ENCODE results near the gene MGAT2. TPM values are rescaled to one million over a fixed set of nuclear protein-coding genes. Genes with fewer than 3 reads are reported as not detected.
"Not testable (repeated sequence)": the region's sequence is repeated elsewhere in the genome, so short reads cannot be mapped to it uniquely, and the experiment has no call there.

MGAT2 gene
- total and polyA plus RNA-seq, 2 donors from 2014 or later = 11.9 to 31.8 TPM

DNA sequence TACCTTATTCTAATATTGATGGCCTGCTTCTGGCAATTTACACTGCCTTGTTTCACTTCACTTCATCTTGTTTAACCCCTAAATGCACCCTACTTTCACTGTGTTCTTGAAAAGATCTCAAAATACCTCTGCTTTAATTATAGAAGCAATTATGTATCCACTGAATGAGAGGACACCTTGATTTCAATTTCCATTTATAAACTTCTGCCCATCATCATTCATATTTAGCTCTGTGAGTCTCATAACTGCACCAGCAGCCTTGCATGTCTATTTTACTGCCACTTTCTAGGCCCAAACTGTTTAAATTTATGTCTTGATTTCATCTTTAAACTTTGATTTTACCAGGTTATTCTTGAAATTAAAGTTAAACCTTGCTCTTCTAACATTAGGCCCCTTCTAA lies 21.6 kb downstream of the MGAT2 start:
- Histone ChIP-seq H3K9ac (ENCODE audit: low read length in 3 of 3) (no peak overlapping the region), H3K27me3 (ENCODE audit: control insufficient read depth, insufficient read depth, low read length) (no peaks in the 10 kb centered on the region), H3K4me1 (ENCODE audit: control insufficient read depth in 2 of 3, insufficient read depth in 2 of 3, low read depth in 1 of 3, low read length in 3 of 3) (peaks cover 0 to 22% (median 15%) of the 10 kb centered on the region in 3 donors), H3K4me3 (ENCODE audit: low read length in 3 of 3) (no peak overlapping the region), H3K36me3 (ENCODE audit: control insufficient read depth in 2 of 3, insufficient read depth in 3 of 3, low read length in 3 of 3) (no peaks in the 10 kb centered on the region), H3K27ac (ENCODE audit: low read depth in 2 of 2, low read length in 2 of 2) (no peak overlapping the region), H3K9me3 (ENCODE audit: control insufficient read depth in 2 of 3, insufficient read depth in 1 of 3, low read length in 3 of 3) (no peaks in the 10 kb centered on the region)
- intact Hi-C loops (cut with DNase I) = no loop called here
- no peak for DNase-seq
- no peak for FAIRE-seq
- TF ChIP-seq, protein P1, sequence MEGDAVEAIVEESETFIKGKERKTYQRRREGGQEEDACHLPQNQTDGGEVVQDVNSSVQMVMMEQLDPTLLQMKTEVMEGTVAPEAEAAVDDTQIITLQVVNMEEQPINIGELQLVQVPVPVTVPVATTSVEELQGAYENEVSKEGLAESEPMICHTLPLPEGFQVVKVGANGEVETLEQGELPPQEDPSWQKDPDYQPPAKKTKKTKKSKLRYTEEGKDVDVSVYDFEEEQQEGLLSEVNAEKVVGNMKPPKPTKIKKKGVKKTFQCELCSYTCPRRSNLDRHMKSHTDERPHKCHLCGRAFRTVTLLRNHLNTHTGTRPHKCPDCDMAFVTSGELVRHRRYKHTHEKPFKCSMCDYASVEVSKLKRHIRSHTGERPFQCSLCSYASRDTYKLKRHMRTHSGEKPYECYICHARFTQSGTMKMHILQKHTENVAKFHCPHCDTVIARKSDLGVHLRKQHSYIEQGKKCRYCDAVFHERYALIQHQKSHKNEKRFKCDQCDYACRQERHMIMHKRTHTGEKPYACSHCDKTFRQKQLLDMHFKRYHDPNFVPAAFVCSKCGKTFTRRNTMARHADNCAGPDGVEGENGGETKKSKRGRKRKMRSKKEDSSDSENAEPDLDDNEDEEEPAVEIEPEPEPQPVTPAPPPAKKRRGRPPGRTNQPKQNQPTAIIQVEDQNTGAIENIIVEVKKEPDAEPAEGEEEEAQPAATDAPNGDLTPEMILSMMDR (IDR thresholded peaks at IDR 0.05; ENCODE audit: borderline replicate concordance, extremely low read depth, insufficient read depth) = no peak

DNA sequence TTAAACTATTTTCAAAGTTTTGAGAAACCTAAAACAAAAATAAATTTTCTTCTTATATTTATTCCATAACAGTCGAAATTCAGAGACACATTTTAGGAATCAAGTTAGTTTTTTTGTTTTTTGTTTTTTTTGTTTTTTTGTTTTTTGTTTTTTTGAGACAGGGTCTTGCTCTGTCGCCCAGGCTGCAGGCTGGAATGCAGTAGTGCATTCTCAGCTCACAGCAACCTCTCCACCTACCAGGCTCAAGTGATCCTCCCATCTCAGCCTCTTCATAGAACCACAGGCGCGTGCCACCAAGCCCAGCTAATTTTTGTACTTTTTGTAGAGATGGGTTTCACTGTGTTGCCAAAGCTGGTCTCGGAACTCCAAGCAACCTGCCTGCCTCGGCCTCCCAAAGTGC lies 32.9 kb downstream of the MGAT2 start:
- Histone ChIP-seq H3K9ac (ENCODE audit: low read length in 3 of 3) (no peak overlapping the region), H3K4me1 (ENCODE audit: control insufficient read depth in 2 of 3, insufficient read depth in 2 of 3, low read depth in 1 of 3, low read length in 3 of 3) (no peaks in the 10 kb centered on the region), H3K36me3 (ENCODE audit: control insufficient read depth in 2 of 3, insufficient read depth in 3 of 3, low read length in 3 of 3) (peaks cover 0 to 2% (median 0%) of the 10 kb centered on the region in 3 donors), H3K27ac (ENCODE audit: low read depth in 2 of 2, low read length in 2 of 2) (no peak overlapping the region), H3K4me3 (ENCODE audit: low read length in 3 of 3) (no peak overlapping the region), H3K9me3 (ENCODE audit: control insufficient read depth in 2 of 3, insufficient read depth in 1 of 3, low read length in 3 of 3) (no peaks in the 10 kb centered on the region), H3K27me3 (ENCODE audit: control insufficient read depth, insufficient read depth, low read length) (no peaks in the 10 kb centered on the region)
- intact Hi-C loops (cut with DNase I) = no loop called here
- FAIRE-seq (peak; percentile 8), DNase-seq (no peak)
- TF ChIP-seq, protein P1 (IDR thresholded peaks at IDR 0.05; ENCODE audit: borderline replicate concordance, extremely low read depth, insufficient read depth) = no peak

DNA sequence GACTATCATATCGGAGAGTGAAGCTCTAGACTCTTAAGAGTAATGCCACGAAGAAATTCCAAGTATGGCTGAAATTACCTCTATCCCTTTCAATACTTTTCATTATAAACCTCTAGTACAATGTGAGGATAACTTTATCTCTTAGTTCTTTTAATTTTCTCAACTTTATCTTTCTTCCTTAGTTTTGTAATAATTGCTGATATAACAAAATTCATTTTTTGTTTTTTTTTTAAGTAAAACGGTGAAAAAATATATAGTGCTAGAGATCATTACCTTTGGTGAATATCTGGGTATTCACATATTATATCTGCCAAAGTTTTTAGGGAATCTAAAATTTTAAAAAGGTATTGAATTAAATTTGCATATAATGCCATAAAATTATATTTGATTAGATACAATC lies 33.9 kb downstream of the MGAT2 start:
- Histone ChIP-seq H3K27ac (ENCODE audit: low read depth in 2 of 2, low read length in 2 of 2) (no peak overlapping the region), H3K4me3 (ENCODE audit: low read length in 3 of 3) (no peak overlapping the region), H3K27me3 (ENCODE audit: control insufficient read depth, insufficient read depth, low read length) (no peaks in the 10 kb centered on the region), H3K36me3 (ENCODE audit: control insufficient read depth in 2 of 3, insufficient read depth in 3 of 3, low read length in 3 of 3) (peaks cover 0 to 2% (median 0%) of the 10 kb centered on the region in 3 donors), H3K9ac (ENCODE audit: low read length in 3 of 3) (no peak overlapping the region), H3K9me3 (ENCODE audit: control insufficient read depth in 2 of 3, insufficient read depth in 1 of 3, low read length in 3 of 3) (no peaks in the 10 kb centered on the region), H3K4me1 (ENCODE audit: control insufficient read depth in 2 of 3, insufficient read depth in 2 of 3, low read depth in 1 of 3, low read length in 3 of 3) (no peaks in the 10 kb centered on the region)
- FAIRE-seq (peak; percentile 75), DNase-seq (no peak)
- intact Hi-C loops (cut with DNase I) = no loop called here
- TF ChIP-seq, protein P1 (IDR thresholded peaks at IDR 0.05; ENCODE audit: borderline replicate concordance, extremely low read depth, insufficient read depth) = no peak

DNA sequence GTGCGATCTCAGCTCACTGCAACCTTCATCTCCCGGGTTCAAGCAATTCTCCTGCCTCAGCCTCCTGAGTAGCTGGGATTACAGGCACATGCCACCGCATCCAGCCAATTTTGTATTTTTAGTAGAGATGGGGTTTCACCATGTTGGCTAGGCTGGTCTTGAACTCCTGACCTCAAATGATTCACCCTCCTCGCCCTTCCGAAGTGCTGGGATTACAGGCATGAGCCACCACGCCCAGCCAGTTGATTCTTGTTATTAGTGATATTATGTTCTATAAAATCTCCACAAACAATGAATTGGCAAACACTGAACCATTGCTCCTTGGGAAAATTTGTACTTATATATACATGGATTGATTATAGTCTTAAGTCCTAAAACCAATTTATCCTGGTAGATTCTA lies 36.9 kb downstream of the MGAT2 start:
- FAIRE-seq; H3K4me1 ChIP-seq (ENCODE audit: control insufficient read depth in 2 of 3, insufficient read depth in 2 of 3, low read depth in 1 of 3, low read length in 3 of 3); intact Hi-C loops (cut with DNase I); DNase-seq; H3K4me3 ChIP-seq (ENCODE audit: low read length in 3 of 3); H3K36me3 ChIP-seq (ENCODE audit: control insufficient read depth in 2 of 3, insufficient read depth in 3 of 3, low read length in 3 of 3); H3K27me3 ChIP-seq (ENCODE audit: control insufficient read depth, insufficient read depth, low read length); H3K9ac ChIP-seq (ENCODE audit: low read length in 3 of 3); H3K9me3 ChIP-seq (ENCODE audit: control insufficient read depth in 2 of 3, insufficient read depth in 1 of 3, low read length in 3 of 3); H3K27ac ChIP-seq (ENCODE audit: low read depth in 2 of 2, low read length in 2 of 2): not testable (repeated sequence)
